Measurements from ENCODE around the gene ODAD4.

DNA sequence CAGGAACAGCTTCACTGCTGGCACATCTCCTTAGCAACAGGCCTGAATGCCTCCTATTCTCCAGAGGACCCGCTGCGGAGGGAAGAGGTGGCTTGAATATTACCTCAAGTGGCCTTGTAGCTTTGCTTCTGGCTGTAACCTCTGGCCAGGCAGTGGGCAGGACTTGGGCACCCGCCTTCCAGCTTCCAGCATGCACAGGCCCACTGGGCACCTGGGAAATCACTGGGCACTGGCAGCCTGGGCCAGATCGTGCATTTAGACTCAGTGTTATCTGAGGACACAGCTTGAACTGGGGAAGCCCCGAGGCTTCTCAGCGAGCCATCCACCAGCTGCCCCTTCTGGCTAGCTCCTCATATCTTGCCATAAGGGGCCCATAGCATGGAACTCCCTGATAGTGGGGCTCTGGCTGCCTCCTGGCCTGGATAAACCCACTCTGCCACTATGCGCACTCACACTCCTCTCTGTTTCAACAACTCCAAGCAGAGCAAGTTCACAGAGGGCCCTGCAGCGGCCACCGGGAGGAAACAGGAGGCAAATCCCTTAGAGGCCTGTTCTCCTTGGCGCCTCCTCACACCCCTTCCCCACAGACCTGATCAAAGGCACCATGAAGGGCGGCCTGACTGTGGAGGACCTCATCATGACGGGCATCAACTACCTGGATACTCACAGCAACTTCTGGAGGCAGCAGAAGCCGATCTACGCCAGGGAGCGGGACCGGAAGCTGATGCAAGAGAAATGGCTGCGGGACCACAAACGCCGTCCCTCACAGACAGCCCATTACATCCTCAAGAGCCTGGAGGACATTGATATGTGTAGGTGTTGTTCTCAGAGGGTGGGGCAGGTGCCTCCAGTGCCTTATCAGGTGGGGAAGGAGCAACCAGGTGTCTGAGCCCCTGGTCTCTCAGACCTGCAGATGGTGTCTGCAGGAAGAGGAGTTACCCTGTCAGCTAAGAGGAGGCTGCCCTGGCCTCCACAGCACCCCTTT is 7.8 kb downstream of the ODAD4 start:
- no peak for TF ChIP-seq GATA2 (IDR thresholded peaks at IDR 0.05; ENCODE audit: low read depth, low read length)
- no peak for TF ChIP-seq GATA3 (IDR thresholded peaks at IDR 0.05; ENCODE audit: low read depth, low read length)

Measured in SH-SY5Y (cell line).